Activated naive CD4-positive, alpha-beta T cell (primary cell): ENCODE results near the gene PEPD.

Source experiments
- DNase-seq, 4 experiments: peaks; one replicate each; lab custom pipeline; 2025; lab: John Stamatoyannopoulos, UW

Gene PEPD

DNA sequence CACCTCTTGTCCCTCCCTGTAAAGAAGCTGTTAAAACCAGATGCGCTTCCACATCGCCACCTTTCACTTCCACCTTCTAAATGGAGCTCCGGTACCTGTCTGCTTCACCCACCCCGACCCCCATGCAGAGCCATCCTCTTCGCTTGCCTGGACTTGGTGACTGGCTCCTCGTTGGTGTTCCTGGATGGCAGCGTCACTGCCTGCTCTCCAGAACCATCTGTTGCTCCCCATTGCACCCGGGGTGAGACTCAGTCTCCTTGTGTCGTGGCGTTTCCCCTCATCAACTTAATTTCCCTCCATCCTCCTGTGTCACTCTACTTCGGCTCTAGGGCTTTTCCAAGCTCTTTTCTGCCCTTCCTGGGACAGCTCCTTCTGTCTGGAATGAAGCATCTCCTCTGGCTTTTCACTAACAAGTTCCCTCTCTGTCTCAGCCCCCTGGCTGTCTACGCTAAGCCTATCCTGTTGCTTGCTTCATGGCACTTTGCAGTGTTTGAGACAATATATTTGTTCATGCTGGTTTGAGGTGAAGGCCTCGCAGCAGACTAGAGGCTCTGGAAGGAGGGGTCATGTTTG, 137.8 kb downstream of the PEPD start:
- DNase-seq = no peak

GRCh38 chr19:33382982-33383381, 138.6 kb downstream of the PEPD start:
- no peak for DNase-seq

GRCh38 chr19:33382006-33382405, 139.6 kb downstream of the PEPD start:
- DNase-seq = no peak

- no peak for DNase-seq
Observed at GRCh38 chr19:33381101-33381500, 140.5 kb downstream of the PEPD start.

GRCh38 chr19:33379151-33379829, 142.3 kb downstream of the PEPD start:
- DNase-seq = no peak

GRCh38 chr19:33377586-33378475, 143.8 kb downstream of the PEPD start:
- no peak for DNase-seq

DNA sequence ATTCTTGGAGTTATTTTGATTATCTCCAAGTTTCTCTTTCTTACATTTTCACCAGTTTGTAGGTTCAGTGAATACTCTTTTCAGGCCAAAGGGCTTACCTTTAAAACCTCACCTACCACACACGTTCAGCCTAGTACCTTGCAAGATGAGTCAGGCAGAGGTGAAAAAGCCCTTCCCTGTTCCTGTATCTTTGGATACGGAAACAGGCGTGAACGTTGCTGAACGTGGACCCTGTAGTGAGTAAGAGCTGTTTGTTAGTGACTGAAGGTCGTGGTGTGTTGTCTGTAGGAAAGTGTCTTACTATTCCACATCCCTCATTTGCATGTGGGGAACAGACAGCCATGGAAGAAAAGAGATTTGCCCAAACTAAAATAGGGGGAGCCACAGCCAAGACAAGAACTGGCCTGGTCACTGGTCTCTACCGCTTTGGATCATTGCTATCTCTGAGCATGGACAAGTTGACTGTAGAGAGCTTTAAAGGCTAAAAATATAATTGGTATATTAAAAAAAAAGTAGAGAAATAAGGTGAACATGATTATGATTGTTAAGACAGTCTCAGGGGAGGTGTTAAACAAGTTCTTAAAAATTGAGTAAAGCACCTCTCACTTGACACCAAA, 144.5 kb downstream of the PEPD start:
- DNase-seq = no peak

DNA sequence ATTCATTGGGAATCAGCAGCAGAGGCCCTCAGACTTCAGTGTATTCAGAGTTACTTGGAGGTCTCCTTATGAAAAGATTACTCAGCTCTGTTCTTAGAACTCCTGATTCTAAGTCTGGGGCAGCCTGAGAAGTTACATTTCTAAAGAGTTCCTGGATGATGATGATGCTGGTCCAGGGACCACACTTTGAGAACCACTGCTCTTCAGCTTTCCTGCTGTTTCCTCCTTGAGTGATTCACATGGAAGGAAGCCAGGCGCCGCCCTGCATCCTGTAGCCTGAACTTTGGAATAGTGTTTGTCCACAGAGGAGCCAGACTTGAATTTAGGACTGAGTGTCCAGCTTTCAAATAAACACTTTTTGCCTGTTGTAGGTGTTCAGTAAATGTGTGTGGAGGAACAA, 145.2 kb downstream of the PEPD start:
- DNase-seq = no peak

- DNase-seq = no peak
Observed at GRCh38 chr19:33375837-33376159, 145.8 kb downstream of the PEPD start.

DNA sequence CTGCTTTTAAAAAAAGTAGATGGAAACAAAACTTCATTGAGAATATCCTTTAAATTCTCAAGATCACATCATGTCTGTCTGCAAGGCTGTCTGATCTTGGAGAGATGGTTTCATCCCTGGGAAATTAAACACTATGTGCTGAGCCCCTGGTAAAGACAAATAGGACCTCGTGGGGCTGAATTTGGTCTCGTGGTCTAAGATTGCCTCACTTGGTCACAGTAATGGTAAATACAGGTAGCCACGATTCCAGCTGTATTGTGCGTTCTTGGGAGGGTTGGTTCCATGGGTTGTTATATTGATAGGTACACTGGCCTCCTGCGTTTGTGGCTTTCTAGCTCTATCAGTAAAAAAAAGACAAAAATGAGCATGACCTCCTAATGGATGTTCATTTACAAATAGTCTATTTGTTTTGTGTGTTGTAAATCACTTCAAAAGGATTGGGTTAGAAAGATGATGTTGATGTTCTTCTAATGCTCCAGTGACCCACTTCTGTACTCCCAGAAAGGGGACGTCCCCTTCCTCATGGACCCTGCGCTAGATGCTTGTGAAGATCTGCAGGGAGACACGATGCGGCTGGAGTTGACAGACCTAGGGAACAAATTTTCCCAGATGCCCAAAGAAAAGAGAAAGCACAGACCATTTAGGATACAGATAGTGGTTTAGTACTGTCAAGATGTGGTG, 146.3 kb downstream of the PEPD start:
- no peak for DNase-seq

DNA sequence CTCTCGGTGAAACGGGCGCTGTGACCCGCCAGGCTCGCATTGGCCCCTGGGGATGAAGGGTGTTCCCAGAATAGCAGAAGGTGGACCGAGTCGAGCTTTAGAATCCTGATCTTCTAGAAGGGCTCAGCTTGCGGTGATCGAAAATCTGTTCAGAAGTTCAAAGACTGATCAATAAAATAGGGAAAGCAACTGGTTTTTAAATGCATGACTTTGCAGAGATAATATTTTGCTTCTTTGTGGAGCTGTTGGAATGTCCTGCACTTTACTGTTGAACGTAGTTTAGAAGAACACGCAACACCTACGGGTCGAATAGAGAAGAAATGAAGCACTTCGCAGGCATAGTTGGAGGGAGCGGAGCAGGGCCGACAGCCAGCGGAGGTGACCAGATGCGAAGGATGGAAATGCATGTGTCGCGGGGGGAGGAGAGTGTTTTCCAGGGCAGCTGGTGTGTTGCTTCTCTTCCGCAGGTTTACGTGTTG, 147.3 kb downstream of the PEPD start:
- no peak for DNase-seq

DNA sequence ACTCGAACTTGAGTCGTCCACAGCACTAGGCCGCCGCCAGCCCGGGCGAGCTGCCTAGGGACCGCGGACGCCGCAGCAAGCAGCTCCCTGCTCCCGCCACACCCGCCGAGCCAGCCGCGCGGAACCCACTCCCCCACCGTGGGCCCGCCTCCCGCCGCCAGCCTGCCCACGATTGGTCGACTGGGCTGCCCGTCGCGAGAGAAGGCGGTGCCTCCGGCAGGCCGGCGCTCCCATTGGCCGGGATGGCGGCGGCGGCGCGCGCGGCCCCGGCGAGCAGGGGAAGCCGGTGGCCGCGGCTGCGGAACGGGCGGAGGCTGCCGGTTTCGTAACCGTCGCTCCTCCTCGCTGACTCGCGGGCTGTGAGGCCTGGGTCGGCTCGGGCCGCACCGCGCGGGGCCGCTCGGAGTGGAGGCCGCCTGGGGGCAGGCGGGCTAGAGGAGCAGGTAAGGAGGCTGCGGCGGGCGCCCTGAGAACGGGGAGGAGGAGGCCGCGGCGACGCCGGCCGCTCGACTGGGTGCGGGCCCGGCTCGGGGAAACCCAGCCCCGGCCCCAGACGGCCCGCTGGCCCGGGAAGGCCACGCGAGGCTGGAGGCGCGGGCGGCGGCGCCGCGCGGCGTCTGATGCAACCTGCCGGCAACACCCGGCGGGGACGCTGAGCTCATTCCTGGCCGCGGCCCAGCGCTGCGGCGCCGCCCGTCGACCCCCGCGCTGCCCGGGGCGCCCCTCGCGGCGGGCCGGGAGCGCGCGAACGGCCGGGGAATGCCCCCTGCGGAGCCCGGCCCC, 147.9 kb downstream of the PEPD start, which contains the start of gene CEBPG:
CEBPG (plus strand) TSS at position 257 of the 783 bp plus-strand sequence. CDS start 5,531 bp downstream, outside the sequence.
- peak; percentile 87 to 93 (median 92) for DNase-seq

- no peak for DNase-seq
Observed at GRCh38 chr19:33370783-33371182, 150.8 kb downstream of the PEPD start.

- DNase-seq = no peak
Observed at GRCh38 chr19:33368074-33368864, 153.3 kb downstream of the PEPD start.

- no peak for DNase-seq
Observed at GRCh38 chr19:33366897-33367296, 154.7 kb downstream of the PEPD start.

DNA sequence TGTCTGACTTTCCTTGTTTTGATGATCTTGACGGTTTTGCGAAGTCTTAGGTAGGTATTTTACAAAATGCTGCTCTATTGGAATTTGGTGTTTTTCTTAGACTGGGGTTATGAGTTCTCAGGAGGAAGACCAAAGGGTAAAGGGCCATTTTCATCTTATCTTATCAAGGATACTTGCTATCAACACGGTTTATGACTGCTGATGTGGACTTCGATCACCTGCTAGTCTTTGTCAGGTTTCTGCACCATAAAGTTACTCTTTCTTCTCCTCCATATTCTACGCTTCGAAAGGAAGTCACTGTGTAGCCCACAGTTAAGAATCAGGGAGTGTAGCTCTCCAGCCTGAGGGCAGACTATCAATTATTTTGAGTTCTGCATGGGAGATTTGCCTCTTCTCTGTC, 155.5 kb downstream of the PEPD start:
- no peak for DNase-seq

GRCh38 chr19:33365691-33366090, 155.9 kb downstream of the PEPD start:
- DNase-seq = no peak

- DNase-seq = no peak
Observed at GRCh38 chr19:33363476-33363875, 158.1 kb downstream of the PEPD start.

DNA sequence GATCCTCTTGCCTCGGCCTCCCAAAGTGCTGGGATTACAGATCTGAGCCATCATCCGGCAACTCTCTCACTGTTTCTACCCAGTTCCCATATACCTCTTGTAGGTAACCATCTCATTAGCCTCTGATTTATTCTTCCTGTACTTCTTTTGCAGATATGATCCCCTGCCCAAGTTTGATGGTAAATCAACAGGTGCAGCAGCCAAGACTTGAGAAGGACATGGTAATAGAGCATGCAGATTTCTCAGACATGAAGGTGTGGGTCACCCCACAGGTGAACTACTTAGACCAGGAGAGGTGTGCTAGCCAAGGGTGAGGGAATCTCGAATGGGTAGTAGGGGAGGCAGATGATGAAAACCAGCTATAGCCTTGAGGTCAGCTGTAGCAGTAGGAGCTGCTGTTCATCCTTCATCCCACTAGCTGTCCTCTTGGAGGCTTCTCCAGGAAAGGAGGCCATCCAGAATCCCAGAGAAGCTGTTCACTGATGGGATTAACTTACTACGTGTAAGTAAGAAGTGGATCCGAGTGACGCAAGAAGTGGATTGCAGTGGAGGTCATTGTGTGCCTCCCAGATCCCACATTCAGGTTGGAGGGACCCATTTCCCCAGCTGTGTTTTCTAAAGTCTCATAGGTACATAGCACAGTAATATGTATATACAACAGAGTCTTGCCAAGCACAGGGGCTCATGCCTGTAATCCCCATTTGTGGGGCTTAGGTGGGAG, 158.9 kb downstream of the PEPD start:
- no peak for DNase-seq

- no peak for DNase-seq
Observed at GRCh38 chr19:33359581-33359980, 162.0 kb downstream of the PEPD start.
